ENCODE measurements around the gene AVPR1B.

AVPR1B gene

GRCh38 chr1:206100226-206100815, 16.9 kb downstream of the AVPR1B start:
- H3K9ac ChIP-seq (ENCODE audit: low read depth, low read length), result no peak overlapping the region
- no peak overlapping the region for H3K4me3 ChIP-seq (ENCODE audit: low read length)
- no peaks in the 10 kb centered on the region for H3K9me3 ChIP-seq (ENCODE audit: insufficient read depth, low read depth, low read length)
- 90% methylated on average over 1 of the region's 1 CpG for WGBS
- H3K4me1 ChIP-seq (ENCODE audit: insufficient read depth, low read length), result no peaks in the 10 kb centered on the region
- H3K27ac ChIP-seq (ENCODE audit: low read depth, low read length), result no peak overlapping the region
- H3K27me3 ChIP-seq (ENCODE audit: insufficient read depth, low read length), result no peaks in the 10 kb centered on the region
- no peaks in the 10 kb centered on the region for H3K36me3 ChIP-seq (ENCODE audit: insufficient read depth, low read length)

- Histone ChIP-seq H3K36me3 (ENCODE audit: insufficient read depth, low read length) (no peaks in the 10 kb centered on the region), H3K4me3 (ENCODE audit: low read length) (no peak overlapping the region), H3K4me1 (ENCODE audit: insufficient read depth, low read length) (no peaks in the 10 kb centered on the region), H3K27me3 (ENCODE audit: insufficient read depth, low read length) (no peaks in the 10 kb centered on the region), H3K9ac (ENCODE audit: low read depth, low read length) (no peak overlapping the region), H3K9me3 (ENCODE audit: insufficient read depth, low read depth, low read length) (no peaks in the 10 kb centered on the region), H3K27ac (ENCODE audit: low read depth, low read length) (no peak overlapping the region)
- 89% methylated on average over 8 of the region's 9 CpGs for WGBS
These were observed 18.8 kb downstream of the AVPR1B start for GRCh38 chr1:206098242-206098919.

- Histone ChIP-seq H3K9me3 (ENCODE audit: insufficient read depth, low read depth, low read length) (no peaks in the 10 kb centered on the region), H3K36me3 (ENCODE audit: insufficient read depth, low read length) (no peaks in the 10 kb centered on the region), H3K4me3 (ENCODE audit: low read length) (no peak overlapping the region), H3K27ac (ENCODE audit: low read depth, low read length) (no peak overlapping the region), H3K4me1 (ENCODE audit: insufficient read depth, low read length) (no peaks in the 10 kb centered on the region), H3K9ac (ENCODE audit: low read depth, low read length) (no peak overlapping the region), H3K27me3 (ENCODE audit: insufficient read depth, low read length) (no peaks in the 10 kb centered on the region)
- 97% methylated on average over 3 of the region's 3 CpGs for WGBS
These were observed 19.8 kb downstream of the AVPR1B start for GRCh38 chr1:206097381-206097780.

GRCh38 chr1:206094024-206094423, 23.2 kb downstream of the AVPR1B start:
- 85% methylated on average over 6 of the region's 7 CpGs for WGBS

GRCh38 chr1:206089341-206089740, 27.8 kb downstream of the AVPR1B start:
- Histone ChIP-seq H3K9ac (ENCODE audit: low read depth, low read length) (no peak overlapping the region), H3K9me3 (ENCODE audit: insufficient read depth, low read depth, low read length) (no peaks in the 10 kb centered on the region), H3K4me3 (ENCODE audit: low read length) (no peak overlapping the region), H3K27ac (ENCODE audit: low read depth, low read length) (no peak overlapping the region), H3K27me3 (ENCODE audit: insufficient read depth, low read length) (no peaks in the 10 kb centered on the region), H3K4me1 (ENCODE audit: insufficient read depth, low read length) (no peaks in the 10 kb centered on the region), H3K36me3 (ENCODE audit: insufficient read depth, low read length) (no peaks in the 10 kb centered on the region)
- WGBS, result 94% methylated on average over 3 of the region's 3 CpGs

More at GRCh38 chr1:206094024-206094423, 23.2 kb downstream of the AVPR1B start:
- no peaks in the 10 kb centered on the region for H3K4me1 ChIP-seq (ENCODE audit: insufficient read depth, low read length)
- H3K4me3 ChIP-seq (ENCODE audit: low read length), result no peak overlapping the region
- H3K9me3 ChIP-seq (ENCODE audit: insufficient read depth, low read depth, low read length), result no peaks in the 10 kb centered on the region
- H3K36me3 ChIP-seq (ENCODE audit: insufficient read depth, low read length), result no peaks in the 10 kb centered on the region
- no peaks in the 10 kb centered on the region for H3K27me3 ChIP-seq (ENCODE audit: insufficient read depth, low read length)
- H3K9ac ChIP-seq (ENCODE audit: low read depth, low read length), result no peak overlapping the region
- H3K27ac ChIP-seq (ENCODE audit: low read depth, low read length), result no peak overlapping the region

GRCh38 chr1:206087091-206087490, 30.1 kb downstream of the AVPR1B start:
- Histone ChIP-seq H3K9me3 (ENCODE audit: insufficient read depth, low read depth, low read length) (no peaks in the 10 kb centered on the region), H3K27ac (ENCODE audit: low read depth, low read length) (no peak overlapping the region), H3K27me3 (ENCODE audit: insufficient read depth, low read length) (no peaks in the 10 kb centered on the region), H3K4me1 (ENCODE audit: insufficient read depth, low read length) (no peaks in the 10 kb centered on the region), H3K36me3 (ENCODE audit: insufficient read depth, low read length) (no peaks in the 10 kb centered on the region), H3K9ac (ENCODE audit: low read depth, low read length) (no peak overlapping the region), H3K4me3 (ENCODE audit: low read length) (no peak overlapping the region)
- WGBS, result 93% methylated on average over 3 of the region's 3 CpGs

- H3K4me3 ChIP-seq (ENCODE audit: low read length), result no peak overlapping the region
- no peaks in the 10 kb centered on the region for H3K27me3 ChIP-seq (ENCODE audit: insufficient read depth, low read length)
- no peaks in the 10 kb centered on the region for H3K9me3 ChIP-seq (ENCODE audit: insufficient read depth, low read depth, low read length)
- no peaks in the 10 kb centered on the region for H3K4me1 ChIP-seq (ENCODE audit: insufficient read depth, low read length)
- no peaks in the 10 kb centered on the region for H3K36me3 ChIP-seq (ENCODE audit: insufficient read depth, low read length)
- 96% methylated on average over 2 of the region's 2 CpGs for WGBS
- no peak overlapping the region for H3K9ac ChIP-seq (ENCODE audit: low read depth, low read length)
- no peak overlapping the region for H3K27ac ChIP-seq (ENCODE audit: low read depth, low read length)
These were observed 33.4 kb downstream of the AVPR1B start for GRCh38 chr1:206083750-206084149.

GRCh38 chr1:206082831-206083695, 34.1 kb downstream of the AVPR1B start:
- Histone ChIP-seq H3K9me3 (ENCODE audit: insufficient read depth, low read depth, low read length) (no peaks in the 10 kb centered on the region), H3K4me3 (ENCODE audit: low read length) (no peak overlapping the region), H3K9ac (ENCODE audit: low read depth, low read length) (no peak overlapping the region), H3K36me3 (ENCODE audit: insufficient read depth, low read length) (no peaks in the 10 kb centered on the region), H3K27ac (ENCODE audit: low read depth, low read length) (no peak overlapping the region), H3K4me1 (ENCODE audit: insufficient read depth, low read length) (no peaks in the 10 kb centered on the region), H3K27me3 (ENCODE audit: insufficient read depth, low read length) (no peaks in the 10 kb centered on the region)
- WGBS, result 89% methylated on average over 6 of the region's 8 CpGs

- 93% methylated on average over 5 of the region's 5 CpGs for WGBS
- no peak overlapping the region for H3K9ac ChIP-seq (ENCODE audit: low read depth, low read length)
- H3K4me3 ChIP-seq (ENCODE audit: low read length), result no peak overlapping the region
- no peak overlapping the region for H3K27ac ChIP-seq (ENCODE audit: low read depth, low read length)
- H3K4me1 ChIP-seq (ENCODE audit: insufficient read depth, low read length), result no peaks in the 10 kb centered on the region
- no peaks in the 10 kb centered on the region for H3K36me3 ChIP-seq (ENCODE audit: insufficient read depth, low read length)
- H3K27me3 ChIP-seq (ENCODE audit: insufficient read depth, low read length), result no peaks in the 10 kb centered on the region
- H3K9me3 ChIP-seq (ENCODE audit: insufficient read depth, low read depth, low read length), result no peaks in the 10 kb centered on the region
These were observed 35.3 kb downstream of the AVPR1B start for GRCh38 chr1:206081856-206082255.

- H3K4me3 ChIP-seq (ENCODE audit: low read length), result no peak overlapping the region
- no peaks in the 10 kb centered on the region for H3K9me3 ChIP-seq (ENCODE audit: insufficient read depth, low read depth, low read length)
- no peaks in the 10 kb centered on the region for H3K27me3 ChIP-seq (ENCODE audit: insufficient read depth, low read length)
- H3K36me3 ChIP-seq (ENCODE audit: insufficient read depth, low read length), result no peaks in the 10 kb centered on the region
- no peak overlapping the region for H3K9ac ChIP-seq (ENCODE audit: low read depth, low read length)
- whole genome bisulfite sequencing, result 81% methylated on average over 8 of the region's 8 CpGs
- peaks cover 1% of the 10 kb centered on the region; the same call in 1 of the 2 replicates for H3K4me1 ChIP-seq (ENCODE audit: insufficient read depth, low read length)
- no peak overlapping the region for H3K27ac ChIP-seq (ENCODE audit: low read depth, low read length)
These were observed 37.0 kb downstream of the AVPR1B start for GRCh38 chr1:206080026-206080820.
